HepG2 (cell line): Measurements from ENCODE around the gene AVPR2. TPM values are rescaled to one million over a fixed set of nuclear protein-coding genes. Genes with fewer than 3 reads are reported as not detected.

Experiments
- ARID5B ChIP-seq: IDR thresholded peaks from 2 replicates; pipeline ENCODE4 v1.4.0; 2020; ENCODE audit warnings: mild to moderate bottlenecking, missing genetic modification reagents
- ATF4 ChIP-seq, 2 experiments: fragments of 450-650 bp in 1 of 2; sonication (generic) in 1 of 2; formaldehyde crosslinking; IDR thresholded peaks; 2 replicates each; pipeline versions ENCODE4 v1.5.0 to v1.8.0; 2020 to 2022; ENCODE audit warnings: mild to moderate bottlenecking in 1 of 2, missing genetic modification reagents in 1 of 2
- IRF2 ChIP-seq: IDR thresholded peaks from 2 replicates; pipeline ENCODE4 v1.6.1; 2018; ENCODE audit warnings: missing genetic modification reagents, missing compliant biosample characterization
- NFE2L1 ChIP-seq: sonication (generic); formaldehyde crosslinking; IDR thresholded peaks from 2 replicates; pipeline ENCODE4 v1.4.0; 2020; ENCODE audit warnings: missing genetic modification reagents, mild to moderate bottlenecking, borderline replicate concordance
- NFYB ChIP-seq: sonication (generic); formaldehyde crosslinking; IDR thresholded peaks from 2 replicates; pipeline ENCODE4 v1.4.0; 2020; ENCODE audit warnings: missing genetic modification reagents
- PATZ1 ChIP-seq: sonication (generic); formaldehyde crosslinking; IDR thresholded peaks from 2 replicates; pipeline ENCODE4 v1.4.0; 2020; ENCODE audit warnings: missing genetic modification reagents
- RERE ChIP-seq: IDR thresholded peaks from 2 replicates; pipeline ENCODE4 v1.6.1; 2016; ENCODE audit warnings: low read depth, missing genetic modification reagents, missing compliant biosample characterization
- SOX5 ChIP-seq: IDR thresholded peaks from 2 replicates; pipeline ENCODE4 v1.6.1; 2016; ENCODE audit warnings: borderline replicate concordance
- ZNF512B ChIP-seq: sonication (generic); formaldehyde crosslinking; IDR thresholded peaks from 2 replicates; pipeline ENCODE4 v1.5.1; 2020; ENCODE audit warnings: missing genetic modification reagents, mild to moderate bottlenecking, borderline replicate concordance
- polyA plus RNA-seq, 8 experiments: library from polyadenylated mRNA; depleted of rRNA in 3 of 8; stranded (reverse) in 7 of 8; unstranded in 1 of 8; fragments of >200 nt; fragmentation: Illumina TruSeq in 4 of 8; extraction: Trizol in 4 of 8; gene quantifications; 2 replicates each; pipeline versions ENCODE4 v1.2.1 to v1.2.3, GENCODE V29; 2011 to 2016; ENCODE audit warnings: low read depth in 4 of 8, missing spikeins in 1 of 8, mixed read lengths in 1 of 8; ENCODE audit not compliant: insufficient read depth in 1 of 8
- total RNA-seq, 5 experiments: library from RNA; depleted of rRNA; stranded (reverse); fragments of >200 nt; fragmentation: Illumina TruSeq; extraction: Trizol; gene quantifications; 2 replicates each; pipeline ENCODE4 v1.2.3, GENCODE V29; 2016; ENCODE audit warnings: low read depth in 1 of 5

Gene AVPR2
- total and polyA plus RNA-seq, 2 of the 13 experiments (the other 11 are each of a cell fraction or from before 2014, with no cell fraction given): not detected

GRCh38 chrX:153927922-153928760 is 23.7 kb downstream of the AVPR2 start (continued):
- TF ChIP-seq ARID5B (CRISPR knock-in tag) (no peak), ZNF512B (no peak), RERE (no peak), IRF2 (CRISPR knock-in tag) (peak; percentile 51; the same call in 1 of the 2 replicates), PATZ1 (CRISPR knock-in tag) (no peak), ATF4 (CRISPR knock-in tag; IDR thresholded peaks at IDR 0.05) (no peak), NFYB (CRISPR knock-in tag) (peak; percentile 78), SOX5 (CRISPR knock-in tag) (peak; percentile 34; the same call in 1 of the 2 replicates), NFE2L1 (CRISPR knock-in tag) (no peak)
